HUES48 (cell line): ENCODE results near the gene CNIH1.
"Not testable (repeated sequence)": the region's sequence is repeated elsewhere in the genome, so short reads cannot be mapped to it uniquely, and the experiment has no call there.

Experiments
- H3K27ac ChIP-seq: one replicate; pipeline ENCODE4 v1.7.0; 2013; ENCODE audit warnings: low read depth, low read length, inconsistent platforms
- H3K27me3 ChIP-seq: 2 replicates; pipeline ENCODE4 v1.6.1; 2013; ENCODE audit warnings: mild to moderate bottlenecking, low read length; ENCODE audit not compliant: control insufficient read depth, insufficient read depth
- H3K36me3 ChIP-seq: 2 replicates; pipeline ENCODE4 v1.6.1; 2013; ENCODE audit warnings: low read length; ENCODE audit not compliant: control insufficient read depth, insufficient read depth
- H3K4me1 ChIP-seq: 2 replicates; pipeline ENCODE4 v1.6.1; 2013; ENCODE audit warnings: mild to moderate bottlenecking, low read length; ENCODE audit not compliant: control insufficient read depth, insufficient read depth
- H3K4me3 ChIP-seq: 2 replicates; pipeline ENCODE4 v1.5.1; 2013; ENCODE audit warnings: mild to moderate bottlenecking, low read depth, low read length
- H3K9ac ChIP-seq: 2 replicates; pipeline ENCODE4 v1.6.1; 2013; ENCODE audit warnings: mild to moderate bottlenecking, low read depth, low read length, moderate library complexity
- H3K9me3 ChIP-seq: 2 replicates; pipeline ENCODE4 v1.6.1; 2013; ENCODE audit warnings: low read length; ENCODE audit not compliant: control insufficient read depth, insufficient read depth

Gene CNIH1

DNA sequence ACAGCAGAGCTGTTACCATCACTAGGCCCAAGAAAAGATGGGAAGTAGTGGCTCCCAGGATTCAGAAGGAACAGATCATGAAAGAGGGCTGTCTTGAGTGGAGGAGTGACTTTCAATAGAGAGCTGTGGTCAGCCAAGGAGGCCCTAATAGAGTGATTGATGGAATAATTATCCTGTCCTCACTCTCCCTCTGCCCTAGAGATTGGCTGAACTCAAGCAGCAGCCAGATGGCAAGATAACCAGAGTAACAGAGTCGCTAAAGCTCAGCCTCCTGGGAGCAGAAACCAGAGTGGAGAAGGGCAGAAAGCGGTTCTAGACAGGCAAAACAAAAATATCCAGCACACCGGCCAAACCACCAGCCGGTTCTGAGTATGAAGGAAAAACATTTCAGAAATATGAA is 24.5 kb upstream of the CNIH1 start:
- Histone ChIP-seq H3K27ac (no peak overlapping the region), H3K27me3 (no peaks in the 10 kb centered on the region), H3K4me1 (no peaks in the 10 kb centered on the region), H3K4me3 (no peak overlapping the region), H3K36me3 (no peaks in the 10 kb centered on the region), H3K9me3 (peaks cover 3% of the 10 kb centered on the region; the same call in 1 of the 2 replicates), H3K9ac (no peak overlapping the region)

DNA sequence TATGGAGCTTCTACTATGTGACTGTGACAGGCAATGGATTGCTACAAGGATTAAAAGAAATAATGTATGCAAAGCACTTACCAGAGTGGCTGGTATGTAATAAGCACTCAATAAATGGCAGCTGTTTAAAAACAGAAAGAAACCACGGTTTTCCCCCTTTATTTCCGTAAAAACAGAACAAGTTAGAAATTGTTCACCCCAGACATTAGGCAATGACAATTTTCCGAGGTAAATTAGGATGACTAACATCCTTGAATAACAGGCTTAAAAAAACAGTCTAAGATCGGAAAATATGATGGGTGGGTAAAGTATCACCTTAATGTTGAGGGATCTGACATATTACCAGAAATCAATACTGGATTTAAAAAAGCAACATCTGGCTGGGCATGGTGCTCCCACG is 20.9 kb upstream of the CNIH1 start:
- Histone ChIP-seq H3K4me3 (no peak overlapping the region), H3K9ac (no peak overlapping the region), H3K4me1 (no peaks in the 10 kb centered on the region), H3K27me3 (no peaks in the 10 kb centered on the region), H3K36me3 (no peaks in the 10 kb centered on the region), H3K9me3 (peaks cover 9% of the 10 kb centered on the region), H3K27ac (no peak overlapping the region)

DNA sequence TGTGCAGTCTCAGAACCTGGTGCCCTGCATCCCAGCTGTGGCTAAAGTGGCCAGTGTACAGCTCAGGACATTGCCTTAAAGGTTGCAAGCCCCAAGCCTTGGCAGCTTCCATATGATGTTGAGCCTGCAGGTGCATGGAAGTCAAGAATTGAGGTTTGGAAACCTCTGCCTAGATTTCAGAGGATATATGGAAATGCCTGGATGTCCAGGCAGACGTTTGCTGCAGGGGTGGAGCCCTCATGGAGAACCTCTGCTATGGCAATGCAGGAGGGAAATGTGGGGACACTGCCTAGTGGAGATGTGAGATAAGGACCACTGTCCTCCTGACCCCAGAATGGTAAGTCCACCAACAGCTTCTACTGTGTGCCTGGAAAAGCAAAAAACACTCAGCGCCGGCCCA is 17.9 kb upstream of the CNIH1 start:
- Histone ChIP-seq H3K9me3 (peaks cover 9% of the 10 kb centered on the region), H3K4me3 (no peak overlapping the region), H3K4me1 (no peaks in the 10 kb centered on the region), H3K27me3 (no peaks in the 10 kb centered on the region), H3K27ac (no peak overlapping the region), H3K36me3 (no peaks in the 10 kb centered on the region), H3K9ac (no peak overlapping the region)

DNA sequence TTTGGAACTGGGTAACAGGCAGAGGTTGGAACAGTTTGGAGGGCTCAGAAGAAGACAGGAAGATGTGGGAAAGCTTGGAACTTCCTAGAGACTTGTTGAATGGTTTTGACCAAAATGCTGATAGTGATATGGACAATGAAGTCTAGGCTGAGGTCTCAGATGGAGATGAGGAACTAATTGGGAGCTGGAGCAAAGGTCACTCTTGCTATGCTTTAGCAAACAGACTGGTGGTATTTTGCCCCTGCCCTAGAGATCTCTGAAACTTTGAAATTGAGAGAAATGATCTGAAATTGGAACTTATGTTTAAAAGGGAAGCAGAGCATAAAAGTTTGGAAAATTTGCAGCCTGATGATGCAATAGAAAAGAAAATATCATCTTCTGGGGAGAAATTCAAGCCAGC is 17.4 kb upstream of the CNIH1 start:
- H3K4me3 ChIP-seq, H3K9me3 ChIP-seq, H3K27me3 ChIP-seq, H3K9ac ChIP-seq, H3K27ac ChIP-seq, H3K36me3 ChIP-seq, H3K4me1 ChIP-seq: not testable (repeated sequence)

DNA sequence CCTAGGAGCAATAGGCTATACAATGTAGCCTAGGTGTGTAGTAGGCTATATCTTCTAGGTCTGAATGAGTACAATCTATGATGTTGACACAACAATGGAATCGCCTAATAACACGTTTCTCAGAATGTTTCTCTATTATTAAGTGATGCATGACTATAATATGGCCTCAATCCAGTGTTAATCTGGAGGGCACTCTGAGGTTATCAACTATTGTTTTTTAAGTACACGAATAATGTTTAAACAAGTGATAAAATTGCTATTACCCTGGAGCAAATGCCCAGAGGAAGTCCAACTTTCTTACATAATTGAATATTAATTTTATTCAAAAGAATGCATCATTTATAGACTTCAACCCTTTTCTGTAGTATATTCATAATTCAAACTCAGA is 16.4 kb upstream of the CNIH1 start:
- no peak overlapping the region for H3K9ac ChIP-seq

DNA sequence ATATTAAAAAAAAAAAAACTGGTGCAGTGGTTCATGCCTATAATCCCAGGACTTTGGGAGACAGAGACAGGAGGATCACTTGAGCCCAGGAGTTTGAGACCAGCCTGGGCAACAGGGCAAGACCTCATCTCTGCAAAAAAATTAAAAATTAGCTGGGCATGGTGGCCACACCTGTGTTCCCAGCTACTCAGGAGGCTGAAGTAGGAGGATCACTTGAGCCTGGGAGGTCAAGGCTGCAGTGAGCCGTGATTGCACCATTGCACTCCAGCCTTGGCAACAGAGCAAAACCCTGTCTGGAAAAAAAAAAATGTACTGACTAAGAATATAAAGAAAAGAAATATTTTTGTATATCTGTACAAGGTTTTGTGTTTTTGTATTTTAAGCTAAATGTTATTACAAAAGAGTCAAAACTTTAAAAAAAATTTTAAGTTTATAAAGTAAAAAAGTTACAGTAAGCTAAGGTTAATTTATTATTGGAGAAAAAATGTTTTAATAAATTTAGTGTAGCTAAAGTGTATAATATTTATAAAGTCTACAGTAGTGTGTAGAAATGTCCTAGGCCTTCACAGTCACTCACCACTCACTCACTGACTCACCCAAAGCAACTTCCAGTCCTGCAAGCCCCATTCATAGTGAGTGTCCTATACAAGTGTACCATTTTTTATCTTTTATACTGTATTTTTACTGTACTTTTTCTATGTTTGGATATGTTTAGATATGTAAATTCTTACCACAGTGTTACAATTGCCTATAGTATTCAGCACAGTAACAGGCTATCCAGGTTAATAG is 15.8 kb upstream of the CNIH1 start:
- H3K9ac ChIP-seq, H3K4me1 ChIP-seq, H3K9me3 ChIP-seq, H3K27me3 ChIP-seq, H3K36me3 ChIP-seq, H3K4me3 ChIP-seq, H3K27ac ChIP-seq: not testable (repeated sequence)

More for the DNA sequence above, 16.4 kb upstream of the CNIH1 start:
- H3K4me1 ChIP-seq: no peaks in the 10 kb centered on the region
- H3K27me3 ChIP-seq: no peaks in the 10 kb centered on the region
- no peak overlapping the region for H3K4me3 ChIP-seq
- no peak overlapping the region for H3K27ac ChIP-seq
- no peaks in the 10 kb centered on the region for H3K36me3 ChIP-seq
- H3K9me3 ChIP-seq: peaks cover 9% of the 10 kb centered on the region

DNA sequence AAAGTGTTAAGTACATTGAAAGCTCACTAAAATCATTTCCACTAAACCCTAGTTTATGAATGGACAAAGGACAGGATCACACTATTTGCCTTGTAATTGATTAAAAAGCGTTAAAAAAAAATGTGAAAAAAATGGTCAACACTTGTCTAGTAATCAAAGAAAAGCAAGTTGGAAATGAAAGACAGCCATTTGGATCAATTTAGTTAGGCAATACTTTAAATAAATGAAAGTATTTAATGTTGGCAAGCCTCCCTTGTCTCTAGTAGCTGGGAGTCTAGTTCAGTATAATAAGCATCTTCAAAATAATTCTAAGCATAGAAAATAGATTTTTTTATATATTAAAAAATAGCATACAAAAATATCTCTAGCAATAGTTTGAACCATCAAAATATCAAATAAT is 14.2 kb upstream of the CNIH1 start:
- Histone ChIP-seq H3K36me3 (no peaks in the 10 kb centered on the region), H3K9ac (no peak overlapping the region), H3K27ac (no peak overlapping the region), H3K4me3 (no peak overlapping the region), H3K9me3 (peaks cover 9% of the 10 kb centered on the region), H3K4me1 (no peaks in the 10 kb centered on the region), H3K27me3 (no peaks in the 10 kb centered on the region)

DNA sequence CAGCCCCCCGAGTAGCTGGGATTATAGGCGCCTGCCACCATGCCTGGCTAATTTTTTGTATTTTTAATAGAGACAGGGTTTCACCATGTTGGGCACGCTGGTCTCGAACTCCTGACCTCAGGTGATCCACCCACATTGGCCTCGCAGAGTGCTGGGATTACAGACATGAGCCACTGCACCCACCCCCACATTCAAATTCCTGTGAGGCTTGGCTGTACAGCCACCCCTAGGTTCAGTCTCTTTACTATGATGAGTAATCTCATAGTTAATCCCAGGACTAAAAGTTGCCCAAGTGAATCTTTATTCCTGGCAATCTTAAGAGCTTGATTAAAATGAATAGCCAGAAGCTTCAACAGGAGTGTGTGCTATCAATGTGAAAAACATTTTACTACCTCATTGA is 12.8 kb upstream of the CNIH1 start:
- not testable (repeated sequence) for H3K27me3 ChIP-seq, H3K36me3 ChIP-seq, H3K9ac ChIP-seq, H3K9me3 ChIP-seq, H3K4me1 ChIP-seq, H3K4me3 ChIP-seq, H3K27ac ChIP-seq

DNA sequence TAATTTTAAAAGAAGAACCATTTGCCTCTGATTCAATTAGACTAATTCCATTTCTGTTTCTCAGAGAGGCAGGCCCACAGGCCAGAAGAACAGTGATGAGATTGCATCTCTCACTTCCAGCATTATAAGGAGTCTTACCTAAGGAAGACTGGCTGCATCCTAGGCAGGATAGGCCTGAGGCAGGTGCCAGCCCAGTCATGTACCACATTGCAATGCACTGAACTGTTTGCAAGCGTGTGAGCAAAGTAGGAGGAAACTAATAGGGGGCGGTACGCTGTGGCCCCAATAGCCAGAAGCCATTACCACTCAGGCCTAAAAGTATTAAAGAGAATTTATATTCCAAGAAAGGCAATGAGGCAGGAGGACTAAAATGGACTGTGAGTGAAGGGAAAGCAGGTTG is 12.1 kb upstream of the CNIH1 start:
- Histone ChIP-seq H3K9me3 (no peaks in the 10 kb centered on the region), H3K9ac (no peak overlapping the region), H3K27me3 (no peaks in the 10 kb centered on the region), H3K27ac (no peak overlapping the region), H3K4me1 (no peaks in the 10 kb centered on the region), H3K36me3 (no peaks in the 10 kb centered on the region), H3K4me3 (no peak overlapping the region)

DNA sequence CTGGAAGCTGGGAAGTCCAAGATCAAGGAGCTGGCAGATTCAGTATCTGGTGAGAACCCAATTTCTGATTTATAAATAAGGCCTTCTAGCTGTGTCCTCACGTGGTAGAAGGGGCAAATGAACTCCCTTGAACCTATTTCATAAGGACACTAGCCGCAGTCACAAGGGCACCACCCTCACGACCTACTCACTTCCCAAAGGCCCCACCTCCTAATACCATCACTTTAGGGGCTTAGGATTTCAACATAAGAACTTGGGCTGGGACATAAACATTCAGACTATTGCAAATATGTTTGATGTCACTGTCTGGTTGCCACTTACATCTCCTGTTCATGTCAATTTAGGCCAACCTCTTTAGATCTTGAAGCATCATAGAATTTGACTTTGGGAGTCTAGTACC is 10.8 kb upstream of the CNIH1 start:
- no peaks in the 10 kb centered on the region for H3K9me3 ChIP-seq
- H3K27ac ChIP-seq: no peak overlapping the region
- H3K4me1 ChIP-seq: no peaks in the 10 kb centered on the region
- H3K27me3 ChIP-seq: no peaks in the 10 kb centered on the region
- H3K36me3 ChIP-seq: no peaks in the 10 kb centered on the region
- no peak overlapping the region for H3K4me3 ChIP-seq
- H3K9ac ChIP-seq: no peak overlapping the region

DNA sequence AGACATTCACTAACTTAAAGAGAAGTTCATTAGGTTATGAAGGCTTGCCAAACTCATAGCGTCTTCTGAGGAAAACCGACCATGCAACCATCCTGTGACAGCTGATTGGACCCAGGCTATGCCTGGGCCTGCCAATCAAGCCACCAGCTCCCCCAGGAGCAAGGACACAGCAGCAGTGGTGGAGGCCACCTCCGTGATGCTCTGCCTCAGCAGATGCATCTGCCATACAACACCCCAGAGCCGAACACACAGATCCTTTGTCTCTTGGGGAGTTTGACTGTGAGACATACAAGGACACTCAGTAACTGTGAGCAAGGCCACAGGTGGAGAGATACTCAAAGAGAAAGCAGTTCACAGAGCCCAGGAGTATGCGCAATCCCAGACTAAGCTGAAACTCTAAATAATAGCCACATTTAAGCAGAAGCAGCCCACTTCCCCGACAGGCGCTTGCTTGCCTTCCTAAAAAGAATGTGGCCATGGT is 10.0 kb upstream of the CNIH1 start:
- no peak overlapping the region for H3K27ac ChIP-seq
- no peaks in the 10 kb centered on the region for H3K9me3 ChIP-seq
- no peak overlapping the region for H3K4me3 ChIP-seq
- H3K36me3 ChIP-seq: no peaks in the 10 kb centered on the region
- no peaks in the 10 kb centered on the region for H3K4me1 ChIP-seq
- no peaks in the 10 kb centered on the region for H3K27me3 ChIP-seq
- H3K9ac ChIP-seq: no peak overlapping the region
